Panc1 (cell line): ENCODE measurements around the gene TFEB. TPM values are rescaled to one million over a fixed set of nuclear protein-coding genes. Genes with fewer than 3 reads are reported as not detected.

ENCODE experiments used
- ATAC-seq: fragments of 200-7000 bp; cut with Tn5 transposase; 2 replicates; pipeline ENCODE4 v1.9.1; 2020; ENCODE audit warnings: mild to moderate bottlenecking, moderate library complexity
- BruUV-seq: library from RNA; stranded (reverse); fragments of 400-500 nt; replicated peaks from 2 replicates; lab custom pipeline; 2021; lab: Mats Ljungman, UMichigan
- CTCF ChIA-PET: fragments of 300-600 bp; sonication (Branson Sonifier 250); formaldehyde crosslinking; loops from one replicate; lab custom pipeline; 2022; ENCODE audit warnings: antibody characterized with exemption; lab: Charles Lee
- POLR2A ChIA-PET: fragments of 300-600 bp; sonication (Branson Sonifier 250); formaldehyde crosslinking; loops from one replicate; lab custom pipeline; 2022; ENCODE audit warnings: antibody characterized with exemption; lab: Charles Lee
- DNase-seq: peaks from one replicate; pipeline ENCODE4 v3.0.0-alpha.2; 2010; ENCODE audit warnings: low read depth, low spot score
- H3K27ac ChIP-seq: 2 replicates; pipeline ENCODE4 v1.5.1; 2011; ENCODE audit warnings: mild to moderate bottlenecking, low read length, inconsistent platforms
- H3K27me3 ChIP-seq: fragments of 200-500 bp; sonication (Bioruptor generic); 2 replicates; pipeline ENCODE4 v1.6.0; 2014; ENCODE audit warnings: low read length, inconsistent platforms; ENCODE audit not compliant: control insufficient read depth, insufficient read depth
- H3K36me3 ChIP-seq: fragments of 200-500 bp; sonication (Bioruptor generic); 2 replicates; pipeline ENCODE4 v1.5.1; 2014; ENCODE audit warnings: inconsistent platforms, mild to moderate bottlenecking, low read length, moderate library complexity; ENCODE audit not compliant: control insufficient read depth, insufficient read depth
- H3K4me1 ChIP-seq: 2 replicates; pipeline ENCODE4 v1.5.1; 2011; ENCODE audit warnings: inconsistent platforms, mild to moderate bottlenecking, low read length, moderate library complexity; ENCODE audit not compliant: control insufficient read depth, insufficient read depth
- H3K4me3 ChIP-seq, 2 experiments: 2 replicates each; pipeline ENCODE4 v1.5.1; 2011 to 2012; ENCODE audit warnings: low read depth in 2 of 2, low read length in 2 of 2, mild to moderate bottlenecking in 2 of 2, inconsistent platforms in 1 of 2, moderate library complexity in 1 of 2
- H3K9me3 ChIP-seq: fragments of 200-500 bp; sonication (Bioruptor generic); 2 replicates; pipeline ENCODE4 v1.5.1; 2014; ENCODE audit warnings: low read depth, mild to moderate bottlenecking, inconsistent platforms, low read length, moderate library complexity; ENCODE audit not compliant: control insufficient read depth, insufficient read depth
- CTCF ChIP-seq: fragments of 450-650 bp; IDR thresholded peaks from 2 replicates; pipeline ENCODE4 v1.5.1; 2017; ENCODE audit warnings: mild to moderate bottlenecking
- POLR2AphosphoS5 ChIP-seq: IDR thresholded peaks from 2 replicates; pipeline ENCODE4 v1.6.1; 2012; ENCODE audit warnings: mild to moderate bottlenecking, low read depth, low read length, moderate library complexity
- REST ChIP-seq, 2 experiments: IDR thresholded peaks; 2 replicates each; pipeline ENCODE4 v1.6.1; 2011 to 2012; ENCODE audit warnings: low read depth in 2 of 2, control low read depth in 1 of 2, low read length in 1 of 2, mild to moderate bottlenecking in 1 of 2, moderate library complexity in 1 of 2; ENCODE audit not compliant: insufficient read depth in 1 of 2
- SIN3A ChIP-seq: IDR thresholded peaks from 2 replicates; pipeline ENCODE4 v1.6.1; 2012; ENCODE audit warnings: low read depth, mild to moderate bottlenecking, low read length, moderate library complexity, borderline replicate concordance; ENCODE audit not compliant: insufficient read depth
- TCF7L2 ChIP-seq: IDR thresholded peaks from 2 replicates; pipeline ENCODE4 v1.6.1; 2011; ENCODE audit warnings: mild to moderate bottlenecking, low read depth, low read length, inconsistent platforms
- in situ Hi-C: cut with HindIII; loops from 2 replicates; pipeline ENCODE4 v1.10.0; 2016; ENCODE audit warnings: low sequenced_read_pairs, low pct_unique_long_range_greater_than_20kb
- intact Hi-C: fragments of 100-400 bp; cut with micrococcal nuclease; formaldehyde crosslinking; loops from one replicate; pipeline ENCODE4 v1.10.0; 2022; ENCODE audit not compliant: unreplicated experiment
- total RNA-seq: library from RNA; stranded (reverse); gene quantifications from one replicate; pipeline ENCODE4 v1.2.1, GENCODE V29; 2021; ENCODE audit not compliant: unreplicated experiment

Gene TFEB
- total RNA-seq, 1 experiment from 2014 or later, result 13.3 TPM

GRCh38 chr6:41663568-41663967, 71.8 kb downstream of the TFEB start:
- H3K27ac ChIP-seq, result no peak overlapping the region
- H3K4me1 ChIP-seq, result no peaks in the 10 kb centered on the region
- CTCF ChIA-PET, result no interaction called here
- POLR2A ChIA-PET, result no interaction called here
- in situ Hi-C loops (no loop called here), intact Hi-C loops (no loop called here)
- no peaks in the 10 kb centered on the region for H3K36me3 ChIP-seq
- no peak for TF ChIP-seq SIN3A
- no peak for TF ChIP-seq CTCF
- no peak for TF ChIP-seq POLR2AphosphoS5
- no peak for TF ChIP-seq TCF7L2
- no peak for TF ChIP-seq REST (IDR thresholded peaks at IDR 0.05; ENCODE audit: insufficient read depth in 1 of 2, low read depth in 2 of 2, low read length in 1 of 2)
- BruUV-seq, result no TSS peak
- peaks cover 4% of the 10 kb centered on the region for H3K27me3 ChIP-seq
- ATAC-seq, result no peak
- no peak overlapping the region for H3K4me3 ChIP-seq
- H3K9me3 ChIP-seq, result no peaks in the 10 kb centered on the region
- no peak for DNase-seq

- ATAC-seq (no peak), DNase-seq (no peak)
- H3K27me3 ChIP-seq, result peaks cover under 1% of the 10 kb centered on the region; the same call in 1 of the 2 replicates
- no peak overlapping the region for H3K4me3 ChIP-seq
- H3K9me3 ChIP-seq, result no peaks in the 10 kb centered on the region
- in situ Hi-C loops, result no loop called here
- no peak for TF ChIP-seq POLR2AphosphoS5
- TF ChIP-seq CTCF, result no peak
- no peak for TF ChIP-seq SIN3A
- no peak for TF ChIP-seq REST (IDR thresholded peaks at IDR 0.05; ENCODE audit: insufficient read depth in 1 of 2, low read depth in 2 of 2, low read length in 1 of 2)
- no peak for TF ChIP-seq TCF7L2
- CTCF ChIA-PET, result no interaction called here
- intact Hi-C loops, result no loop called here
- H3K4me1 ChIP-seq, result peaks cover 3% of the 10 kb centered on the region; the same call in 1 of the 2 replicates
- POLR2A ChIA-PET, result no interaction called here
- H3K27ac ChIP-seq, result no peak overlapping the region
- H3K36me3 ChIP-seq, result no peaks in the 10 kb centered on the region
- BruUV-seq, result no TSS peak
These were observed 75.5 kb downstream of the TFEB start for GRCh38 chr6:41659935-41660334.
